HuH-7.5 (cell line): ENCODE data around the gene LYG2.
"Not testable (repeated sequence)": the region's sequence is repeated elsewhere in the genome, so short reads cannot be mapped to it uniquely, and the experiment has no call there.

ENCODE experiments used
- DNase-seq: peaks from one replicate; pipeline ENCODE4 v3.0.0; 2011; ENCODE audit warnings: low spot score

The LYG2 gene

DNA sequence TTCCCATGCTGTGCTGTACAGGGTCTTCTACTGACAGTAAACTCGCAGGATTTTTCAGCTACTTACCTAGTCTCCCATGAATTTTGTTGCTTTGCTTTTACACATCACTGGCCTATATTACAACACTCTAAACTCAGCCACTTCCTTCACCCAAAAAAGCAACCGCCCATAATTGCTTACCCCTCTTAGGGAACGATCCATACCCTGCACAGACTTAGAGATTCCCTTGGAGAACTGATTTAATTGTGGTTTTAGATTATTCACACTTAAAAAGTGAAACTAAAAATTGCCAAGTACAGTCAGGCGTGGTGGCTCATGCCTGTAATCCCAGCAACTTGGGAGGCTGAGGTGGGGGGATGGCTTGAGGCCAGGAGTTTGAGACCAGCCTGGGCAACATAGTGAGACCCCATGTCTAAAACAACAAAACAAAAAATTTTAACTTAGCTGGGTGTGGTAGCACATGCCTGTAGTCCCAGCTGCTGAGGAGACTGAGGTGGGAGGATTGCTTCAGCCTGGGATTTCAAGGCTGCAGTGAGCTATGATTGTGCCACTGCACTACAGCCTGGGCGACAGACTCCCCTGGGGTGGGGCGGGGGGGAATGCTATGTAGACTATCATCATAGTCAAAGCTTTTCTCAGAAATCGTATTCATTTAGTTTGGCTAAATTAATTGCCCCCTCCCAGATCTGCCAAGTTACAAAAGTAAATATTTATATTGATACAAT lies 55.2 kb downstream of the LYG2 start:
- no peak for DNase-seq

DNA sequence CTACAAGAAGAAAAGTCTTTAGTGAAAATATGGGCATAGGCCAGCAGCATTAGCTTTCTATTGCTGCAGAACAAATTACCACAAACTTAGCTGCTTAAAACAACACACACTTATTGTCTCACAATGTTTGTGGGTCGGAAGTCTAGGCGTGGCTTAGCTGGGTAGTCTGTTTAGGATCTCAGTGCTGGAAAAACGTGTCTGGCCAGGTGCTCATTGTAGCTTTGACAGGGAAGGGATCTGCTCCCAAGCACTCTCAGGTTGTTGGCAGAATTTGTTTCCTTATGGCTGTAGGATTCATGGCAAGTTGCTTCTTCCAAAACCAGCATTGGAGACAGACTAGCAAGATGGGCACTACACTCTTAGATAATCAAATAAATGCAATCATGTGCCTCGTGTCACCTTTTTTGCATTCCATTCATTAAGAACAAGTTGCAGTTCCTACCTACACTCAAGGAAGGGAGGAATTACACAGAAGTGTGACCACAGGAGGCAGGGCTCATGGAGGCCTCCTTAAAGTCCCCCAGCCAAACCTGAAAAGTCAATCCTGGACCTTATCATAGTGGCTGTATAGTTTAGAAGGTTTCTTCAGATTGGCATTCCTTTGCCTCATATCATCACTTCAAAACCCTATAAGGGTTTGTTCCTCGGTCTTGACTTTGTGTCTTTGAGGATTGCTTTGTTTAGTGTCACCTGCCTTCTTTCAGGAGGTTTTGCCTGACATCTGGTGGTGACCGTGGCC lies 57.2 kb downstream of the LYG2 start:
- DNase-seq: no peak

DNA sequence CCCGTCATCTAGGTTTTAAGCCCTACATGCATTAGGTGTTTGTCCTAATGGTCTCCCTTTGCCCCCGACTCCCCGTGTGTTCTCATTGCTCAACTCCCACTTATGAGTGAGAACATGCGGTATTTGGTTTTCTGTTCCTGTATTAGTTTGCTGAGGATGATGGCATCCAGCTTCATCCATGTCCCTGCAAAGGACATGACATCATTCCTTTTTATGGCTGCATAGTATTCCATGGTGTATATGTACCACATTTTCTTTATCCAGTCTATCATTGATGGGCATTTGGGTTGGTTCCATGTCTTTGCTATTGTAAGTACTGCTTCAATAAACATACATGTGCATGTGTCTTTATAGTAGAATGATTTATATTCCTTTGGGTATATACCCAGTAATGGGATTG lies 63.1 kb downstream of the LYG2 start:
- DNase-seq: not testable (repeated sequence)
